ENCODE data around the gene RAF1. TPM values are rescaled to one million over a fixed set of nuclear protein-coding genes. Genes with fewer than 3 reads are reported as not detected.
"Not testable (repeated sequence)": the region's sequence is repeated elsewhere in the genome, so short reads cannot be mapped to it uniquely, and the experiment has no call there.

RAF1 gene
- total RNA-seq, 1 experiment from 2014 or later, result 68.8 TPM

DNA sequence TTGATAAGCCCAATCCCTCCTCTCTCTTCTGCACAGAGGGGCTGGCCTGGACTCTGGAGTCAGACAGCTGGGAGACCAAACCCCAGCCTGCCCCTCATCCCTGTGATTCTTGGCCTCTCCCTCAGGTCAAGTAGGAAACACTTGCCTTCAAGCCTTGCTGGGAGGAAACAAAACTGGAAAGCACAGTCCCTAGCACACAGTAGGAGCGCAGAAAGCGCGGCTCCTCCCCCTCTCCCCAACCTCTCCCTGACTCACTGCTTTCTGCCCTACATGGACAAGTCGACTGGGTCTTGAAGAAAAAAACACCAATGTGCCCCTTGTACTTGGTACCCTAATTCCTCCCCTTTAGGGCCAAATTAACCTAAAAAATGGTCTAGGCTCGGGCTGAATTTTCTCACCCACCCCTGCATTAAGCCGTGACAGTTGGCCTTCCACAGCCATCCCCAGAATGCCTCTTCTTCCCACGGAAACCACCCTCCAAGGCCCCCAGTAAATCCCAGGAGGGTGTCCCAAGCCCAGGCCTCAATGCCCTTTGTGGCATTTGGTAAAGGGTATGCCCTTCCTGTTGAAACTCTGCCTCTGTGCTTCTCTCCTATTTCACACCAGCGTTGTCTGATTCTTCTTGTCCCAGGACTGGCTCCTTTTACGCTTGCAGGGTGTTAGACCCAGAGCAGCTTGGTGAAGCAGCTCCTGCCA, 11.3 kb upstream of the RAF1 start:
- Histone ChIP-seq H3K4me3 (ENCODE audit: low read depth in 2 of 2, low read length in 2 of 2) (no peak overlapping the region), H3K27ac (ENCODE audit: low read length) (no peak overlapping the region), H3K4me1 (ENCODE audit: control insufficient read depth, insufficient read depth, low read length) (peaks cover 8% of the 10 kb centered on the region), H3K36me3 (ENCODE audit: control insufficient read depth, insufficient read depth, low read length) (no peaks in the 10 kb centered on the region), H3K9me3 (ENCODE audit: control insufficient read depth, insufficient read depth, low read depth, low read length) (no peaks in the 10 kb centered on the region), H3K27me3 (ENCODE audit: control insufficient read depth, insufficient read depth, low read length) (no peaks in the 10 kb centered on the region)
- BruUV-seq (replicated peaks), result no TSS peak
- TF ChIP-seq POLR2AphosphoS5 (IDR thresholded peaks at IDR 0.05; ENCODE audit: low read depth, low read length), result no peak
- TF ChIP-seq, protein P1, sequence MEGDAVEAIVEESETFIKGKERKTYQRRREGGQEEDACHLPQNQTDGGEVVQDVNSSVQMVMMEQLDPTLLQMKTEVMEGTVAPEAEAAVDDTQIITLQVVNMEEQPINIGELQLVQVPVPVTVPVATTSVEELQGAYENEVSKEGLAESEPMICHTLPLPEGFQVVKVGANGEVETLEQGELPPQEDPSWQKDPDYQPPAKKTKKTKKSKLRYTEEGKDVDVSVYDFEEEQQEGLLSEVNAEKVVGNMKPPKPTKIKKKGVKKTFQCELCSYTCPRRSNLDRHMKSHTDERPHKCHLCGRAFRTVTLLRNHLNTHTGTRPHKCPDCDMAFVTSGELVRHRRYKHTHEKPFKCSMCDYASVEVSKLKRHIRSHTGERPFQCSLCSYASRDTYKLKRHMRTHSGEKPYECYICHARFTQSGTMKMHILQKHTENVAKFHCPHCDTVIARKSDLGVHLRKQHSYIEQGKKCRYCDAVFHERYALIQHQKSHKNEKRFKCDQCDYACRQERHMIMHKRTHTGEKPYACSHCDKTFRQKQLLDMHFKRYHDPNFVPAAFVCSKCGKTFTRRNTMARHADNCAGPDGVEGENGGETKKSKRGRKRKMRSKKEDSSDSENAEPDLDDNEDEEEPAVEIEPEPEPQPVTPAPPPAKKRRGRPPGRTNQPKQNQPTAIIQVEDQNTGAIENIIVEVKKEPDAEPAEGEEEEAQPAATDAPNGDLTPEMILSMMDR (IDR thresholded peaks at IDR 0.05), result no peak
- TF ChIP-seq SIN3A (IDR thresholded peaks at IDR 0.05; ENCODE audit: borderline replicate concordance, insufficient read depth, low read depth, low read length), result no peak
- no peak for TF ChIP-seq REST (IDR thresholded peaks at IDR 0.05; ENCODE audit: insufficient read depth in 1 of 2, low read depth in 2 of 2, low read length in 1 of 2)
- CTCF ChIA-PET, result no interaction called here
- in situ Hi-C loops (cut with HindIII; ENCODE audit: low pct_unique_long_range_greater_than_20kb, low sequenced_read_pairs), result no loop called here
- intact Hi-C loops (cut with micrococcal nuclease; ENCODE audit: unreplicated experiment), result no loop called here
- POLR2A ChIA-PET, result interaction anchor here (0.6 kb wide), 1 partner anchor 13 kb away, joined by 5 read pairs; no protein-coding TSS in a partner anchor
- no peak for ATAC-seq
- no peak for DNase-seq (ENCODE audit: low read depth, low spot score)

GRCh38 chr3:12673956-12674736, 10.2 kb upstream of the RAF1 start:
- BruUV-seq (replicated peaks); in situ Hi-C loops (cut with HindIII; ENCODE audit: low pct_unique_long_range_greater_than_20kb, low sequenced_read_pairs); H3K27me3 ChIP-seq (ENCODE audit: control insufficient read depth, insufficient read depth, low read length); intact Hi-C loops (cut with micrococcal nuclease; ENCODE audit: unreplicated experiment); H3K4me3 ChIP-seq (ENCODE audit: low read depth in 2 of 2, low read length in 2 of 2); H3K27ac ChIP-seq (ENCODE audit: low read length); ATAC-seq; CTCF ChIA-PET; H3K4me1 ChIP-seq (ENCODE audit: control insufficient read depth, insufficient read depth, low read length); H3K9me3 ChIP-seq (ENCODE audit: control insufficient read depth, insufficient read depth, low read depth, low read length); POLR2A ChIA-PET; H3K36me3 ChIP-seq (ENCODE audit: control insufficient read depth, insufficient read depth, low read length); DNase-seq (ENCODE audit: low read depth, low spot score): not testable (repeated sequence)

GRCh38 chr3:12671120-12671450, 7.2 kb upstream of the RAF1 start:
- TF ChIP-seq SIN3A (IDR thresholded peaks at IDR 0.05; ENCODE audit: borderline replicate concordance, insufficient read depth, low read depth, low read length), result no peak
- no peak for TF ChIP-seq POLR2AphosphoS5 (IDR thresholded peaks at IDR 0.05; ENCODE audit: low read depth, low read length)
- TF ChIP-seq, protein P1 (IDR thresholded peaks at IDR 0.05), result no peak
- no peak for TF ChIP-seq TCF7L2 (IDR thresholded peaks at IDR 0.05; ENCODE audit: low read depth, low read length)
- no peak for TF ChIP-seq REST (IDR thresholded peaks at IDR 0.05; ENCODE audit: insufficient read depth in 1 of 2, low read depth in 2 of 2, low read length in 1 of 2)
- ChIA-PET CTCF (no interaction called here), POLR2A (no interaction called here)
- no TSS peak for BruUV-seq (replicated peaks)
- Histone ChIP-seq H3K27ac (ENCODE audit: low read length) (no peak overlapping the region), H3K4me3 (ENCODE audit: low read depth in 2 of 2, low read length in 2 of 2) (no peak overlapping the region), H3K9me3 (ENCODE audit: control insufficient read depth, insufficient read depth, low read depth, low read length) (no peaks in the 10 kb centered on the region), H3K27me3 (ENCODE audit: control insufficient read depth, insufficient read depth, low read length) (no peaks in the 10 kb centered on the region), H3K36me3 (ENCODE audit: control insufficient read depth, insufficient read depth, low read length) (no peaks in the 10 kb centered on the region), H3K4me1 (ENCODE audit: control insufficient read depth, insufficient read depth, low read length) (no peaks in the 10 kb centered on the region)
- no peak for DNase-seq (ENCODE audit: low read depth, low spot score)
- in situ Hi-C loops (cut with HindIII; ENCODE audit: low pct_unique_long_range_greater_than_20kb, low sequenced_read_pairs), result no loop called here
- no peak for ATAC-seq
- intact Hi-C loops (cut with micrococcal nuclease; ENCODE audit: unreplicated experiment), result no loop called here
